Prostate gland (tissue), 2 donors: ENCODE data around the gene SAYSD1.

ENCODE experiments used
- POLR2A ChIP-seq: fragments of 450-650 bp; IDR thresholded peaks from one replicate; pipeline ENCODE4 v1.6.1; 2016; ENCODE audit warnings: antibody characterized with exemption, mild to moderate bottlenecking
- TF ChIP-seq, protein P1 (sequence below), 4 experiments: fragments of 200-600 bp in 2 of 4; fragments of 450-650 bp in 2 of 4; sonication (generic) in 2 of 4; IDR thresholded peaks; 1 replicate in 3 of 4; 2 replicates in 1 of 4; pipeline ENCODE4 v1.5.1; 2016 to 2019; ENCODE audit warnings: antibody characterized with exemption in 4 of 4, mild to moderate bottlenecking in 2 of 4, moderate library complexity in 2 of 4

DNA sequence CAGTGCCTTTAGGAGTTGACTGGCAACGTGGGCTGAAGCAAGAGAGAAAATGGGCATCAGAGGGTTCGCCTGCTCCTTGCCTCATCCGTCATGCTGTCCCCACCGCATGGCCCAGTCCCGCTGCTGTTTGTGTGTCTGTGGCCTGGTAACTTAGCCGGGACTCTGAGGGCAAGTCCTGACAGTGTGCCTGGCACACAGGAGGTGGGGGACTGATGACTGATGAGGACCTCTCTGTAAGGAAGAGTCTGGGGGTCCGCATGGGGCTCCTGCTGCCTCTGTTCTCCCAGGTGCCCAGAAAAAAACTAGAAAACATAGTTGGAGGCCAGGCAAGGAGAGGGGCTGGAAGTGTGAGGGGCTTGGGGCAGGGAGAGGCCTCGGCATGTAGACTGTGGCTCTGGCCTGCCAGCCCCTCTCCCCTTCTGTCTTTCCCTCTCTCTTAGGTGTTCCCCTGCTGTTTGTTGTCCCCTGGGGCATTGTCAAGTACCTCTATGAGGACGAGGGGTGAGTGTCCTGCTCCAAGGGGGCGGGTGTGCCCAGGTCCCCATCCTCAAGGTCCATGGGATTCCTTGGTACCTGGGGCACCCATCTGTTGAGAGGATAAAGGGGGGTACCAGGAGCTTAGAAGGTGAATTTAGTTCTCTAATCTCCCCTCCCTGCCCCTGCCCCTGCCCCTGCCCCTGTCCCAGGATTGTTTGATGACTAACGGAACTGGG, 36.9 kb downstream of the SAYSD1 start:
- TF ChIP-seq, protein P1, sequence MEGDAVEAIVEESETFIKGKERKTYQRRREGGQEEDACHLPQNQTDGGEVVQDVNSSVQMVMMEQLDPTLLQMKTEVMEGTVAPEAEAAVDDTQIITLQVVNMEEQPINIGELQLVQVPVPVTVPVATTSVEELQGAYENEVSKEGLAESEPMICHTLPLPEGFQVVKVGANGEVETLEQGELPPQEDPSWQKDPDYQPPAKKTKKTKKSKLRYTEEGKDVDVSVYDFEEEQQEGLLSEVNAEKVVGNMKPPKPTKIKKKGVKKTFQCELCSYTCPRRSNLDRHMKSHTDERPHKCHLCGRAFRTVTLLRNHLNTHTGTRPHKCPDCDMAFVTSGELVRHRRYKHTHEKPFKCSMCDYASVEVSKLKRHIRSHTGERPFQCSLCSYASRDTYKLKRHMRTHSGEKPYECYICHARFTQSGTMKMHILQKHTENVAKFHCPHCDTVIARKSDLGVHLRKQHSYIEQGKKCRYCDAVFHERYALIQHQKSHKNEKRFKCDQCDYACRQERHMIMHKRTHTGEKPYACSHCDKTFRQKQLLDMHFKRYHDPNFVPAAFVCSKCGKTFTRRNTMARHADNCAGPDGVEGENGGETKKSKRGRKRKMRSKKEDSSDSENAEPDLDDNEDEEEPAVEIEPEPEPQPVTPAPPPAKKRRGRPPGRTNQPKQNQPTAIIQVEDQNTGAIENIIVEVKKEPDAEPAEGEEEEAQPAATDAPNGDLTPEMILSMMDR (IDR thresholded peaks at IDR 0.05) = no peak
- no peak for TF ChIP-seq POLR2A
